HEK293 (cell line): ENCODE data around the gene SIN3A.

Source experiments
- HOXC10 ChIP-seq: sonication (generic); formaldehyde crosslinking; IDR thresholded peaks from 2 replicates; pipeline ENCODE4 v1.8.1; 2023; ENCODE audit warnings: mild to moderate bottlenecking, missing genetic modification reagents
- PRDM10 ChIP-seq: fragments of 450-650 bp; formaldehyde crosslinking; IDR thresholded peaks from 2 replicates; pipeline ENCODE4 v1.5.1; 2016; ENCODE audit warnings: missing biosample characterization, missing genetic modification characterization
- SALL2 ChIP-seq: fragments of 450-650 bp; formaldehyde crosslinking; IDR thresholded peaks from 2 replicates; pipeline ENCODE4 v1.5.0; 2017; ENCODE audit warnings: missing biosample characterization, mild to moderate bottlenecking, missing genetic modification characterization, borderline replicate concordance
- SCRT1 ChIP-seq: fragments of 450-650 bp; formaldehyde crosslinking; IDR thresholded peaks from 2 replicates; pipeline ENCODE4 v1.5.1; 2016; ENCODE audit warnings: missing biosample characterization, missing genetic modification characterization, borderline replicate concordance
- YY2 ChIP-seq: fragments of 450-650 bp; formaldehyde crosslinking; IDR thresholded peaks from 2 replicates; pipeline ENCODE4 v1.5.1; 2016; ENCODE audit warnings: missing biosample characterization, missing genetic modification characterization
- ZBTB21 ChIP-seq: fragments of 450-650 bp; formaldehyde crosslinking; IDR thresholded peaks from 2 replicates; pipeline ENCODE4 v1.5.1; 2017; ENCODE audit warnings: missing biosample characterization, missing genetic modification characterization
- ZBTB7A ChIP-seq: fragments of 450-650 bp; formaldehyde crosslinking; IDR thresholded peaks from 2 replicates; pipeline ENCODE4 v1.5.1; 2016; ENCODE audit warnings: low read depth, missing biosample characterization, missing genetic modification characterization
- ZEB2 ChIP-seq: fragments of 450-650 bp; formaldehyde crosslinking; IDR thresholded peaks from 2 replicates; pipeline ENCODE4 v1.5.1; 2016; ENCODE audit warnings: missing biosample characterization, missing genetic modification characterization
- ZFHX2 ChIP-seq: fragments of 450-650 bp; formaldehyde crosslinking; conservative IDR thresholded peaks from 2 replicates; pipeline ENCODE4 v1.5.1; 2016; ENCODE audit warnings: missing biosample characterization, missing genetic modification characterization
- ZNF18 ChIP-seq: fragments of 450-650 bp; formaldehyde crosslinking; IDR thresholded peaks from 2 replicates; pipeline ENCODE4 v1.5.1; 2016; ENCODE audit warnings: missing biosample characterization, missing genetic modification characterization
- ZNF239 ChIP-seq: fragments of 450-650 bp; formaldehyde crosslinking; IDR thresholded peaks from 2 replicates; pipeline ENCODE4 v1.5.1; 2016; ENCODE audit warnings: missing biosample characterization, missing genetic modification characterization
- ZNF302 ChIP-seq: fragments of 450-650 bp; formaldehyde crosslinking; IDR thresholded peaks from 2 replicates; pipeline ENCODE4 v1.5.1; 2016; ENCODE audit warnings: missing biosample characterization, missing genetic modification characterization, low read depth
- ZNF311 ChIP-seq: fragments of 450-650 bp; formaldehyde crosslinking; IDR thresholded peaks from 2 replicates; pipeline ENCODE4 v1.5.1; 2017; ENCODE audit warnings: missing biosample characterization, missing genetic modification characterization, borderline replicate concordance
- ZNF423 ChIP-seq: fragments of 450-650 bp; formaldehyde crosslinking; IDR thresholded peaks from 2 replicates; pipeline ENCODE4 v1.5.1; 2016; ENCODE audit warnings: missing biosample characterization, missing genetic modification characterization
- ZNF426 ChIP-seq: fragments of 450-650 bp; formaldehyde crosslinking; IDR thresholded peaks from 2 replicates; pipeline ENCODE4 v1.5.1; 2017; ENCODE audit warnings: missing biosample characterization, missing genetic modification characterization, mild to moderate bottlenecking, inconsistent platforms, moderate library complexity
- ZNF501 ChIP-seq: fragments of 450-650 bp; formaldehyde crosslinking; IDR thresholded peaks from 2 replicates; pipeline ENCODE4 v1.5.1; 2016; ENCODE audit warnings: missing biosample characterization, missing genetic modification characterization
- ZNF514 ChIP-seq: fragments of 450-650 bp; formaldehyde crosslinking; IDR thresholded peaks from 2 replicates; pipeline ENCODE4 v1.5.1; 2016; ENCODE audit warnings: missing biosample characterization, missing genetic modification characterization
- ZNF521 ChIP-seq: fragments of 450-650 bp; formaldehyde crosslinking; IDR thresholded peaks from 2 replicates; pipeline ENCODE4 v1.5.1; 2017; ENCODE audit warnings: missing biosample characterization, mild to moderate bottlenecking, missing genetic modification characterization
- ZNF626 ChIP-seq: fragments of 450-650 bp; sonication (Bioruptor Pico); formaldehyde crosslinking; IDR thresholded peaks from 2 replicates; pipeline ENCODE4 v1.5.1; 2018; ENCODE audit warnings: missing biosample characterization, missing genetic modification characterization, inconsistent platforms
- ZNF654 ChIP-seq: fragments of 450-650 bp; formaldehyde crosslinking; IDR thresholded peaks from 2 replicates; pipeline ENCODE4 v1.5.1; 2016; ENCODE audit warnings: low read depth, missing biosample characterization, missing genetic modification characterization
- ZNF658 ChIP-seq: fragments of 450-650 bp; formaldehyde crosslinking; IDR thresholded peaks from 2 replicates; pipeline ENCODE4; 2016; ENCODE audit warnings: missing biosample characterization, missing genetic modification characterization
- ZNF660 ChIP-seq: fragments of 450-650 bp; IDR thresholded peaks from 2 replicates; pipeline ENCODE4 v1.5.1; 2018; ENCODE audit warnings: missing biosample characterization, mild to moderate bottlenecking, missing genetic modification characterization
- ZNF664 ChIP-seq: fragments of 450-650 bp; formaldehyde crosslinking; IDR thresholded peaks from 2 replicates; pipeline ENCODE4 v1.5.1; 2016; ENCODE audit warnings: missing biosample characterization, missing genetic modification characterization
- ZNF670 ChIP-seq: fragments of 450-650 bp; formaldehyde crosslinking; IDR thresholded peaks from 2 replicates; pipeline ENCODE4 v1.5.1; 2016; ENCODE audit warnings: missing biosample characterization, missing genetic modification characterization, low read depth
- ZNF692 ChIP-seq: fragments of 450-650 bp; formaldehyde crosslinking; IDR thresholded peaks from 2 replicates; pipeline ENCODE4 v1.5.1; 2016; ENCODE audit warnings: missing biosample characterization, missing genetic modification characterization
- ZNF837 ChIP-seq: fragments of 450-650 bp; formaldehyde crosslinking; IDR thresholded peaks from 2 replicates; pipeline ENCODE4 v1.5.1; 2016; ENCODE audit warnings: missing biosample characterization, missing genetic modification characterization
- ZNF843 ChIP-seq: fragments of 450-650 bp; formaldehyde crosslinking; IDR thresholded peaks from 2 replicates; pipeline ENCODE4 v1.5.1; 2016; ENCODE audit warnings: missing biosample characterization, missing genetic modification characterization
- ZSCAN4 ChIP-seq: fragments of 450-650 bp; formaldehyde crosslinking; IDR thresholded peaks from 2 replicates; pipeline ENCODE4 v1.5.1; 2017; ENCODE audit warnings: missing biosample characterization, missing genetic modification characterization
- TF ChIP-seq, protein P1 (sequence below): fragments of 450-650 bp; formaldehyde crosslinking; IDR thresholded peaks from 2 replicates; pipeline ENCODE4 v1.5.1; 2016; ENCODE audit warnings: missing biosample characterization, missing genetic modification characterization
- TF ChIP-seq, protein P2 (sequence below): fragments of 450-650 bp; formaldehyde crosslinking; IDR thresholded peaks from 2 replicates; pipeline ENCODE4 v1.5.1; 2017; ENCODE audit warnings: missing biosample characterization, missing genetic modification characterization

SIN3A gene

GRCh38 chr15:75455982-75456531 lies 4.6 kb upstream of the SIN3A start (continued):
- 0 out of 2 replicates have a peak, but pooled peaks have one; percentile 37 for TF ChIP-seq ZBTB21 (tag by site-specific recombination)
- TF ChIP-seq ZNF302 (tag by site-specific recombination) = no peak
- TF ChIP-seq ZFHX2 (tag by site-specific recombination) = peak; percentile 83
- no peak for TF ChIP-seq ZNF521
- TF ChIP-seq ZNF426 = no peak
- TF ChIP-seq, protein P1, sequence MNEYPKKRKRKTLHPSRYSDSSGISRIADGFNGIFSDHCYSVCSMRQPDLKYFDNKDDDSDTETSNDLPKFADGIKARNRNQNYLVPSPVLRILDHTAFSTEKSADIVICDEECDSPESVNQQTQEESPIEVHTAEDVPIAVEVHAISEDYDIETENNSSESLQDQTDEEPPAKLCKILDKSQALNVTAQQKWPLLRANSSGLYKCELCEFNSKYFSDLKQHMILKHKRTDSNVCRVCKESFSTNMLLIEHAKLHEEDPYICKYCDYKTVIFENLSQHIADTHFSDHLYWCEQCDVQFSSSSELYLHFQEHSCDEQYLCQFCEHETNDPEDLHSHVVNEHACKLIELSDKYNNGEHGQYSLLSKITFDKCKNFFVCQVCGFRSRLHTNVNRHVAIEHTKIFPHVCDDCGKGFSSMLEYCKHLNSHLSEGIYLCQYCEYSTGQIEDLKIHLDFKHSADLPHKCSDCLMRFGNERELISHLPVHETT (tag by site-specific recombination) = 0 out of 2 replicates have a peak, but pooled peaks have one; percentile 42
- no peak for TF ChIP-seq ZNF837
- no peak for TF ChIP-seq ZNF843
- no peak for TF ChIP-seq ZNF514 (tag by site-specific recombination)
- no peak for TF ChIP-seq ZNF658 (tag by site-specific recombination)
- no peak for TF ChIP-seq ZNF692 (tag by site-specific recombination)
- TF ChIP-seq ZNF239 (tag by site-specific recombination) = no peak
- TF ChIP-seq ZEB2 (tag by site-specific recombination) = no peak; the same call in 1 of the 2 replicates
- no peak for TF ChIP-seq HOXC10 (CRISPR knock-in tag)
- peak; percentile 54; the same call in 1 of the 2 replicates for TF ChIP-seq ZNF660 (tag by site-specific recombination)
- TF ChIP-seq ZNF654 (tag by site-specific recombination) = no peak
- TF ChIP-seq, protein P2, sequence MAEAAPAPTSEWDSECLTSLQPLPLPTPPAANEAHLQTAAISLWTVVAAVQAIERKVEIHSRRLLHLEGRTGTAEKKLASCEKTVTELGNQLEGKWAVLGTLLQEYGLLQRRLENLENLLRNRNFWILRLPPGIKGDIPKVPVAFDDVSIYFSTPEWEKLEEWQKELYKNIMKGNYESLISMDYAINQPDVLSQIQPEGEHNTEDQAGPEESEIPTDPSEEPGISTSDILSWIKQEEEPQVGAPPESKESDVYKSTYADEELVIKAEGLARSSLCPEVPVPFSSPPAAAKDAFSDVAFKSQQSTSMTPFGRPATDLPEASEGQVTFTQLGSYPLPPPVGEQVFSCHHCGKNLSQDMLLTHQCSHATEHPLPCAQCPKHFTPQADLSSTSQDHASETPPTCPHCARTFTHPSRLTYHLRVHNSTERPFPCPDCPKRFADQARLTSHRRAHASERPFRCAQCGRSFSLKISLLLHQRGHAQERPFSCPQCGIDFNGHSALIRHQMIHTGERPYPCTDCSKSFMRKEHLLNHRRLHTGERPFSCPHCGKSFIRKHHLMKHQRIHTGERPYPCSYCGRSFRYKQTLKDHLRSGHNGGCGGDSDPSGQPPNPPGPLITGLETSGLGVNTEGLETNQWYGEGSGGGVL (tag by site-specific recombination) = peak; percentile 18; the same call in 1 of the 2 replicates
- no peak for TF ChIP-seq ZNF18 (tag by site-specific recombination)
- TF ChIP-seq ZNF626 (tag by site-specific recombination) = no peak
- peak; percentile 16; the same call in 1 of the 2 replicates for TF ChIP-seq ZNF423 (tag by site-specific recombination)
- no peak for TF ChIP-seq ZNF311
- TF ChIP-seq ZNF501 (tag by site-specific recombination) = peak; percentile 44; the same call in 1 of the 2 replicates
- TF ChIP-seq ZNF670 (tag by site-specific recombination) = no peak
- no peak for TF ChIP-seq SALL2 (tag by site-specific recombination)
- no peak for TF ChIP-seq ZBTB7A (tag by site-specific recombination)
- TF ChIP-seq YY2 = no peak
- peak; percentile 78; the same call in 1 of the 2 replicates for TF ChIP-seq ZNF664
- TF ChIP-seq SCRT1 = peak; percentile 98
- no peak for TF ChIP-seq ZSCAN4 (tag by site-specific recombination)
- peak; percentile 69 for TF ChIP-seq PRDM10
